Stimulated activated naive CD8-positive, alpha-beta T cell treated with anti-CD3 and anti-CD28 coated beads, Interleukin-15, Interleukin-2, amounts not matched to agents 100 ng/mL and 50 ng/mL, for 24 hours (primary cell): ENCODE results near the gene ALDH2.

ENCODE experiments used
- H3K27ac Mint-ChIP-seq: one replicate; pipeline ENCODE4 v1.8.0; 2021; ENCODE audit warnings: mild to moderate bottlenecking, mixed read lengths
- H3K27me3 Mint-ChIP-seq: one replicate; pipeline ENCODE4 v1.8.0; 2021; ENCODE audit warnings: mixed read lengths
- H3K36me3 Mint-ChIP-seq: one replicate; pipeline ENCODE4 v1.8.0; 2021; ENCODE audit warnings: low read depth, mixed read lengths
- H3K4me1 Mint-ChIP-seq: one replicate; pipeline ENCODE4 v1.8.0; 2021; ENCODE audit warnings: low read depth, mixed read lengths
- H3K4me3 Mint-ChIP-seq: one replicate; pipeline ENCODE4 v1.8.0; 2021; ENCODE audit warnings: mild to moderate bottlenecking, mixed read lengths
- H3K9me3 Mint-ChIP-seq: one replicate; pipeline ENCODE4 v1.8.0; 2021; ENCODE audit warnings: mixed read lengths

ALDH2 gene

DNA sequence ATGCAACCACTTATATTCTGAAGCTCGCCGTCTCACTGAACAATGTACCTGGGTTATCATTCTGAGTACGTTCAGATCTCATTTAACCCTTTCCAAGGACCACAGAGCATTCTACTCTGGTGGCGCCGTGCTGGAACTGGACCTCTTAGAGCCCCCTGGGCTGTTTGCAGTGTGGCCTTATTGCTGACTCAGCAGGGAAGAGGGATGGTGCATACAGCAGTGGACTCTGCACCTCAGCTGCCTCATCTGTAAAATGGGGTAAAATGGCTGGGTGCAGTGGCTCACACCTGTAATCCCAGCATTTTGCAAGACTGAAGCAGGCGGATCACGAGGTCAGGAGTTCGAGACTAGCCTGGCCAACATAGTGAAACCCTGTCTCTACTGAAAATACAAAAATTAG, 2.9 kb downstream of the ALDH2 start:
- Mint-ChIP-seq H3K27ac (no peak overlapping the region), H3K4me1 (peaks cover 36% of the 10 kb centered on the region), H3K4me3 (no peak overlapping the region), H3K36me3 (no peaks in the 10 kb centered on the region), H3K27me3 (peaks cover 19% of the 10 kb centered on the region), H3K9me3 (no peaks in the 10 kb centered on the region)

GRCh38 chr12:111773801-111774551, 7.2 kb downstream of the ALDH2 start:
- peaks cover 21% of the 10 kb centered on the region for H3K4me1 Mint-ChIP-seq
- no peak overlapping the region for H3K4me3 Mint-ChIP-seq
- H3K27ac Mint-ChIP-seq, result no peak overlapping the region
- H3K36me3 Mint-ChIP-seq, result no peaks in the 10 kb centered on the region
- H3K9me3 Mint-ChIP-seq, result no peaks in the 10 kb centered on the region
- H3K27me3 Mint-ChIP-seq, result peaks cover 8% of the 10 kb centered on the region

DNA sequence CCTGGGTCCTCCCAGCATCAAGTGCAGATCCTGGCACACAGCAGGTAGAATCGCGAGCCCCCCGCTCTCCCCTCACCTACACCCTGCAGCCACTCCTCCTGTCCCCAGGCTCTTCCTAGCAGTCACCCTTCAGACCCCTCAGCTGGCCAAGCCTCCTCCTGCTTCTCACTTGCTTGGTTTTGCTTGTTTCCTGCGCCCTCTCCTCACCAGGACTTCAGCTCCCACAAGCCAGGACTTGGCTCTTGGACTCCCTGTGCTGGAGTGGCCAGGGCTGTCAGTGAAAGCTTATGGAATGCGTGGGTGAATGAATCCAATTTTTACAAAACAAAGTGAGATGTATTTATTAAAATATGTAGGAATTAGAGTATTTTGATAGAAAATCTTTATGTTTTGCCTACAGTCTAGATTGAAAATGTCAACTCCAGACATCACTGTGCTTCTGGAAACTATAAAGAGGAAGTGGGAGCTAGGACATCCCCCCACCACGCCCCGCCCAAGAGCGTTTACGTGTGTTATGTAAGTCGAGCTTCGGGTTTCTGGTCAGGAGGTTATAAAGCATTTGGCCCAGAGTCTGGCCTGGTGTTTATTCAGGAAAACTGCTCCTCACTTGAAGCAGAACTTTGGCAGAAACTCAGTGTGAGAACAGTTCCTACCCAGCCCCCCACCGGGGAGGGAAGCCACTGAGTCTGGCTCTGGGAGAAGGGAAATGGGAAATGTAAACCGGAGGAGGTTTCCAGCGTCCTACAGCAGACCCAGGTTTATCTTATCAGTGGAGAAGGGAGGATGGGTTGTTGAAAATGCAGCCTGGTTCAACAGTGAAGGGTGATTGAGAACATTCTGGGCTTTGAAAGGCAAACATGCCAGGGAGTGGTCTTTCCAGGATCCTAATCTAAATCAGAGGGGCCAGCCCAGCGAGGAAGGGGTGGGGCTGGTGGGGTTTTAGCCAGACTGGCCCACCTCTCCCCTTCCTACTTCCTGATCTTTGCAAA, 8.8 kb downstream of the ALDH2 start:
- Mint-ChIP-seq H3K27ac (peak overlapping the region; percentile 64), H3K36me3 (no peaks in the 10 kb centered on the region), H3K27me3 (peaks cover 8% of the 10 kb centered on the region), H3K4me3 (peak overlapping the region; percentile 49), H3K9me3 (no peaks in the 10 kb centered on the region), H3K4me1 (peaks cover 21% of the 10 kb centered on the region)

GRCh38 chr12:111776836-111777344, 10.2 kb downstream of the ALDH2 start:
- no peak overlapping the region for H3K27ac Mint-ChIP-seq
- H3K9me3 Mint-ChIP-seq, result no peaks in the 10 kb centered on the region
- H3K4me1 Mint-ChIP-seq, result peaks cover 21% of the 10 kb centered on the region

GRCh38 chr12:111777345-111778045, 10.8 kb downstream of the ALDH2 start:
- peaks cover 21% of the 10 kb centered on the region for H3K4me1 Mint-ChIP-seq
- H3K27ac Mint-ChIP-seq, result no peak overlapping the region
- H3K4me3 Mint-ChIP-seq, result no peak overlapping the region
- H3K27me3 Mint-ChIP-seq, result peaks cover 8% of the 10 kb centered on the region
- H3K9me3 Mint-ChIP-seq, result no peaks in the 10 kb centered on the region
- no peaks in the 10 kb centered on the region for H3K36me3 Mint-ChIP-seq

More at GRCh38 chr12:111776836-111777344, 10.2 kb downstream of the ALDH2 start:
- no peak overlapping the region for H3K4me3 Mint-ChIP-seq
- peaks cover 8% of the 10 kb centered on the region for H3K27me3 Mint-ChIP-seq
- no peaks in the 10 kb centered on the region for H3K36me3 Mint-ChIP-seq

DNA sequence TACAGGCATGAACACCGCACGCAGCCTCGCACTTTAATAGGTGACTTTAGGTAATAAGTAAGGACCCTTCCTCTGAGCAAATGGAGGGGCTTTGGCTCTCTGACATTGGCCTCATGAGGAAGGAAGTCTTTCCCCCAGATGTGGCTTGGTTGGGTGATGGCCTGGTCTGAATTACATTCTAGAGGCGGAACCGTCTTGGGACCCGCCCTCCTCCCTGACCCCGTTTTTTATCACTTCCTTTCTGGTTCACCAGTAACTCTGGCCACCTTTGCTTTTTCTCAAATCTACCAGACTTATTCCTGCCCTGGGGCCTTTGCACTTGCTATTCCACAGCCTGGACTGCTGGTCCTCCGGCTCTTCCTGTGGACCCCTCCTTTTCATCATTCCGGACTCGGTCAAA, 13.4 kb downstream of the ALDH2 start:
- no peaks in the 10 kb centered on the region for H3K36me3 Mint-ChIP-seq
- peaks cover 9% of the 10 kb centered on the region for H3K4me1 Mint-ChIP-seq
- no peak overlapping the region for H3K27ac Mint-ChIP-seq
- no peaks in the 10 kb centered on the region for H3K9me3 Mint-ChIP-seq
- peaks cover 2% of the 10 kb centered on the region for H3K27me3 Mint-ChIP-seq
- H3K4me3 Mint-ChIP-seq, result no peak overlapping the region

DNA sequence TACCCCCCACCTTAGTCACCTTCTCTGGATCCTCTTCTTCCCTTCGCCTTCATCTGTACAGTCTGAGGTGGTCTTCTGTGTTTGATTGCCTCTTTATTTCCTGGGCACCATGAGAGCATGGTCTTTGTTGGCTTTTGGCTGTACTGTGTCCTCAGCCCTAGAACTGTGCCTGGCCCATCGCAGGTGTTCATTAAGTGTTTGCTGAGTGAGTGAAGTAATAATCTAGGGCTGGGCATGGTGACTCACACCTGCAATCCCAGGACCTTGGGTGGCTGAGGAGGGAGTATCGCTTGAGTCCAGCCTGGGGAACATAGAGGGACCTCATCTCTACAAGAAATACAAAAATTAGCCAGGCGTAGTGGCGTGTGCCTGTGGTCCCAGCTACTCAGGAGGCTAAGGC, 13.9 kb downstream of the ALDH2 start:
- H3K27me3 Mint-ChIP-seq, result no peaks in the 10 kb centered on the region
- H3K4me1 Mint-ChIP-seq, result peaks cover 4% of the 10 kb centered on the region
- H3K27ac Mint-ChIP-seq, result no peak overlapping the region
- H3K4me3 Mint-ChIP-seq, result no peak overlapping the region
- H3K9me3 Mint-ChIP-seq, result no peaks in the 10 kb centered on the region
- H3K36me3 Mint-ChIP-seq, result no peaks in the 10 kb centered on the region

- Mint-ChIP-seq H3K27me3 (no peaks in the 10 kb centered on the region), H3K36me3 (no peaks in the 10 kb centered on the region), H3K4me3 (no peak overlapping the region), H3K9me3 (no peaks in the 10 kb centered on the region), H3K27ac (no peak overlapping the region), H3K4me1 (no peaks in the 10 kb centered on the region)
Observed at GRCh38 chr12:111781085-111781658, 14.4 kb downstream of the ALDH2 start.

DNA sequence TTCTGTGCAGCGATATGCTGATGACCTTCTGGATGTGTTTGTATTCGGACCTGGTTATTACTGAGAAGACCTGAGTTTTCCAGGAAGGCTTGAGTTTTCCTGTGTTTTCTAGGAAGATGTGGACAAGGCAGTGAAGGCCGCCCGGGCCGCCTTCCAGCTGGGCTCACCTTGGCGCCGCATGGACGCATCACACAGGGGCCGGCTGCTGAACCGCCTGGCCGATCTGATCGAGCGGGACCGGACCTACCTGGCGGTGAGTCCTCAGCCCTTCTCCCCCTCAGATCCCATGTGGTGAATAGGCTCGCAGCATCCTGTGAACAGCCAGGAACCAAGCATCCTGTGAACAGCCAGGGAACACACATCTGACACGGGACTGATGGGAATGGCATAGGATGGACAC, 16.3 kb downstream of the ALDH2 start:
- H3K36me3 Mint-ChIP-seq, result no peaks in the 10 kb centered on the region
- H3K9me3 Mint-ChIP-seq, result no peaks in the 10 kb centered on the region
- no peak overlapping the region for H3K27ac Mint-ChIP-seq
- H3K27me3 Mint-ChIP-seq, result no peaks in the 10 kb centered on the region
- H3K4me3 Mint-ChIP-seq, result no peak overlapping the region
- no peaks in the 10 kb centered on the region for H3K4me1 Mint-ChIP-seq

DNA sequence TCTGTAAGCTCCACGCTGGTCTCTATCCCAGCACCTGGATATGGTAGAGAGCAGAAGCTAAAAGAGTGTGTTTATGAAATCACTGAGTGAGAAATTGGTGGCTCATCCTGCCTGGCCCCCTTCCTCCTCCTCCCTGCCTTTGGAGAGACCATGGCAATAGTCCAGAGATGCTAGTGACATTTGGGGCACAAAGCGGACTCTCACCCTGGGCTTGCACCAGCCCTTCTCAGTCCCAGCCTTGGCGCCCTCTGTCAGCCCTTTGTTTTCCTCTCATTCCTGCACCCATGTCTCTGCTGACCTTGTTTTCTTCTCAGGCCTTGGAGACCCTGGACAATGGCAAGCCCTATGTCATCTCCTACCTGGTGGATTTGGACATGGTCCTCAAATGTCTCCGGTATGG, 18.2 kb downstream of the ALDH2 start:
- no peaks in the 10 kb centered on the region for H3K27me3 Mint-ChIP-seq
- H3K4me1 Mint-ChIP-seq, result no peaks in the 10 kb centered on the region
- no peaks in the 10 kb centered on the region for H3K36me3 Mint-ChIP-seq
- no peak overlapping the region for H3K4me3 Mint-ChIP-seq
- H3K27ac Mint-ChIP-seq, result no peak overlapping the region
- H3K9me3 Mint-ChIP-seq, result no peaks in the 10 kb centered on the region

DNA sequence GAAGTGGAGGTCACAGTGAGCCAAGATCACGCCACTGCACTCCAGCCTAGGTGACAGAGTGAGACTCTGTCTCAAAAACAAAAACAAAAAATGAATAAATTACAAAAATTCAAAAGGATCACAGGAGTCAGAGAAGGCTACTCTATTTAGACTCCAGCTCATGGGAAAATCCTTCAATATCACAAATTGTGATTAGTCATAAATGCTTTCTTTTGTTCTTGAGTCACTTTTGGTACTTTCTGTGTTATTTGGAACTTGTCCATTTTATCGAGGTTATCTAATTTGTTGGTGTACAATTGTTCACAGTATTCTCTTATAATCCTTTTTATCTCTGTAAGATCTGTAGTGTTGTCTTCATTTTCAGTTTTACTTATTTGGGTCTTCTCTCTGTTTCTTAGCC, 18.9 kb downstream of the ALDH2 start:
- H3K27ac Mint-ChIP-seq, result no peak overlapping the region
- no peaks in the 10 kb centered on the region for H3K27me3 Mint-ChIP-seq
- no peaks in the 10 kb centered on the region for H3K36me3 Mint-ChIP-seq
- H3K4me1 Mint-ChIP-seq, result no peaks in the 10 kb centered on the region
- H3K4me3 Mint-ChIP-seq, result no peak overlapping the region
- no peaks in the 10 kb centered on the region for H3K9me3 Mint-ChIP-seq

DNA sequence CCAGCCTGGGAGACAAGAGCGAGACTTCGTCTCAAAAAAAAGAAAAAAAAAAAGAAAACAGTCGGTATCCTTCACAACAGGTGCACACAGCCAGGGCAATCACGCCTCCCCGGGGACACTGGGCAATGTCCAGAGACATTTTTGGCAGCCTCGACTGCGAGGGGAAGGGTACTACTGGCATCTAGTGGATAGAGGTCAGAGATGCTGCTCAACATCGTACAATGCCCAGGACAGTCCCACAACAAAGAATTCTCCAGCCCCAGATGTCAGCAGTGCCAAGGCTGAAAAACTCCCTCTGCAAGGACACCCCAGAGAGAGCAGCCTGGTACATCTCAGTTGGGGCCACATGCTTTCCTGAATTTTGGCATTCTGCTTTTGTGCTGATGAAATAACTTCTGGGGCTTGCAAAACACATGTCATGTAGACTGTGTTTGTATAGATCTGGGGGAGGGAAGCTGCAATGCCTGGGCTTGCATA, 21.5 kb downstream of the ALDH2 start:
- Mint-ChIP-seq H3K4me3 (no peak overlapping the region), H3K36me3 (no peaks in the 10 kb centered on the region), H3K27me3 (no peaks in the 10 kb centered on the region), H3K4me1 (no peaks in the 10 kb centered on the region), H3K27ac (no peak overlapping the region), H3K9me3 (no peaks in the 10 kb centered on the region)

- Mint-ChIP-seq H3K27me3 (no peaks in the 10 kb centered on the region), H3K4me1 (no peaks in the 10 kb centered on the region), H3K36me3 (no peaks in the 10 kb centered on the region), H3K4me3 (no peak overlapping the region), H3K9me3 (no peaks in the 10 kb centered on the region), H3K27ac (no peak overlapping the region)
Observed at GRCh38 chr12:111789779-111790178, 23.0 kb downstream of the ALDH2 start.

- H3K4me3 Mint-ChIP-seq, result no peak overlapping the region
- H3K27me3 Mint-ChIP-seq, result no peaks in the 10 kb centered on the region
- H3K4me1 Mint-ChIP-seq, result no peaks in the 10 kb centered on the region
- H3K36me3 Mint-ChIP-seq, result no peaks in the 10 kb centered on the region
- H3K27ac Mint-ChIP-seq, result no peak overlapping the region
- H3K9me3 Mint-ChIP-seq, result no peaks in the 10 kb centered on the region
Observed at GRCh38 chr12:111791507-111791906, 24.8 kb downstream of the ALDH2 start.
